Right renal cortex interstitium (tissue), 3 donors: Measurements from ENCODE around the gene TMOD2. TPM values are rescaled to one million over a fixed set of nuclear protein-coding genes. Genes with fewer than 3 reads are reported as not detected.

Experiments used
- DNase-seq, 3 donors: peaks; one replicate each; pipeline ENCODE4 v3.0.0-alpha.2; 2013; ENCODE audit warnings: low read depth in 3 of 3, low spot score in 2 of 3
- polyA plus RNA-seq, 3 donors: library from polyadenylated mRNA; unstranded; fragments of 120-200 nt; gene quantifications; one replicate each; pipeline ENCODE4 v1.2.1, GENCODE V29; 2013; ENCODE audit not compliant: insufficient read length in 3 of 3

The TMOD2 gene
- polyA plus RNA-seq = 1 to 10 TPM; 4.0 to 4.6 (median 4.1) TPM

GRCh38 chr15:51750792-51751696 lies at the start of gene TMOD2:
Gene TMOD2 (plus strand): TSS chr15:51751597. CDS start chr15:51766442, 14,845 bp downstream.
- DNase-seq = no peak

- no peak for DNase-seq
Observed at GRCh38 chr15:51702710-51703109, 48.7 kb upstream of the TMOD2 start.

GRCh38 chr15:51706291-51706690 lies 45.1 kb upstream of the TMOD2 start:
- no peak for DNase-seq

GRCh38 chr15:51706926-51707608 lies 44.3 kb upstream of the TMOD2 start:
- no peak for DNase-seq

GRCh38 chr15:51708013-51708412 lies 43.4 kb upstream of the TMOD2 start:
- no peak for DNase-seq

GRCh38 chr15:51709031-51709430 lies 42.4 kb upstream of the TMOD2 start:
- DNase-seq = no peak

- no peak for DNase-seq
Observed at GRCh38 chr15:51714162-51714561, 37.2 kb upstream of the TMOD2 start.

- no peak for DNase-seq
Observed at GRCh38 chr15:51714911-51715310, 36.5 kb upstream of the TMOD2 start.

GRCh38 chr15:51718219-51718618 lies 33.2 kb upstream of the TMOD2 start:
- DNase-seq = no peak

GRCh38 chr15:51718746-51719145 lies 32.7 kb upstream of the TMOD2 start:
- no peak for DNase-seq

- no peak for DNase-seq
Observed at GRCh38 chr15:51720201-51720995, 31.0 kb upstream of the TMOD2 start.

GRCh38 chr15:51721199-51721960 lies 30.0 kb upstream of the TMOD2 start:
- DNase-seq = no peak

GRCh38 chr15:51724199-51724598 lies 27.2 kb upstream of the TMOD2 start:
- no peak for DNase-seq

GRCh38 chr15:51724673-51725072 lies 26.7 kb upstream of the TMOD2 start:
- DNase-seq = no peak

GRCh38 chr15:51726302-51727073 lies 24.9 kb upstream of the TMOD2 start:
- DNase-seq = no peak

GRCh38 chr15:51727141-51727897 lies 24.1 kb upstream of the TMOD2 start:
- DNase-seq = no peak

GRCh38 chr15:51731549-51732267 lies 19.7 kb upstream of the TMOD2 start:
- no peak for DNase-seq

GRCh38 chr15:51732646-51733045 lies 18.8 kb upstream of the TMOD2 start:
- no peak for DNase-seq
